Measurements from ENCODE around the gene NAB1. TPM values are rescaled to one million over a fixed set of nuclear protein-coding genes. Genes with fewer than 3 reads are reported as not detected.

The NAB1 gene
- total and polyA plus RNA-seq, 2 experiments from 2014 or later, result 10.4 to 40.2 TPM

DNA sequence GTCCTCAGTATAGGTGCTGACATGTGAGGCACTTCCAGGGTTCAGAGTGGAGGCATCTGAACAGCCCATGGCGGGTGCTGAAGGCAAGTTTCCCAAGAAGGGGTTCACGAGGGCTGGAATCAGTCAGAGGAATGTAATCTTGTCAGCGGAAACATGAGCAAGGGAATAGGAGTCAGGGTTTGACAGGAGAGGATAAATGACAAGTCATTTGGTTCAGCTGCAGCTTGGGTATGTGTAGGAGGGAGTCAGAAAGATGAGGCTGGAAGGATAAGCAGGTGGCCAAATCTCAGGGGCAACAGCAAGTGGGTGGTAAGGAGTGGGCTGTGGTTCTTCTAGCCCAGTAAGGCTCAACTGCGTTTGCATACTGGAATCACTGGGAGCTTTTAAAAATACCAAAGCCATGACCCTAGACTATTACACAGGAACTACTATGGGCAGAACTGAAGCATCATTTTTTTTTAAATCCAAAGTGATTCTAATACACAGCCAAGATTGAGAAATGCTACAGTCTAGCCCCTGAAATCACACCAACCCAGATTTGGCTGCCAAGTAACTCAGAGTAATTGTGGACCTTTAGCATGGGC, 41.8 kb upstream of the NAB1 start:
- peaks cover 19% of the 10 kb centered on the region for H3K9me3 Mint-ChIP-seq
- no peaks in the 10 kb centered on the region for H3K4me1 Mint-ChIP-seq

More for the DNA sequence above, 41.8 kb upstream of the NAB1 start:
- H3K27me3 Mint-ChIP-seq (ENCODE audit: insufficient read depth, low read depth, poor library complexity), result no peaks in the 10 kb centered on the region
- Histone ChIP-seq H3K4me1 (ENCODE audit: insufficient read depth) (no peaks in the 10 kb centered on the region), H3K79me2 (replicated peaks; ENCODE audit: insufficient read depth) (no peaks in the 10 kb centered on the region), H3K27ac (ENCODE audit: low read depth) (no peak overlapping the region), H3F3A (replicated peaks; ENCODE audit: low read depth) (no peaks in the 10 kb centered on the region), H4K20me1 (replicated peaks; ENCODE audit: insufficient read depth) (no peaks in the 10 kb centered on the region), H3K4me3 (no peak overlapping the region), H3K36me3 (ENCODE audit: insufficient read depth) (no peaks in the 10 kb centered on the region), H3K4me2 (no peak overlapping the region), H3K9me2 (ENCODE audit: insufficient read depth) (no peaks in the 10 kb centered on the region), H3K27me3 (ENCODE audit: insufficient read depth) (no peaks in the 10 kb centered on the region), H2AFZ (no peak overlapping the region; the same call in 1 of the 2 replicates)
- peaks cover 9% of the 10 kb centered on the region for H3K36me3 Mint-ChIP-seq (ENCODE audit: low read depth)
- TF ChIP-seq JUNB (IDR thresholded peaks at IDR 0.05; ENCODE audit: unreplicated experiment) (no peak), ETS1 (IDR thresholded peaks at IDR 0.05) (no peak), CTCF (conservative IDR thresholded peaks at IDR 0.05; ENCODE audit: low read depth in 2 of 2) (no peak), CREB1 (CRISPR knock-in tag; IDR thresholded peaks at IDR 0.05; ENCODE audit: low read depth) (no peak), EZH2phosphoT487 (IDR thresholded peaks at IDR 0.05; ENCODE audit: unreplicated experiment) (no peak), EZH2 (IDR thresholded peaks at IDR 0.05; ENCODE audit: low read depth, unreplicated experiment) (no peak)
- TF ChIP-seq, protein P1, sequence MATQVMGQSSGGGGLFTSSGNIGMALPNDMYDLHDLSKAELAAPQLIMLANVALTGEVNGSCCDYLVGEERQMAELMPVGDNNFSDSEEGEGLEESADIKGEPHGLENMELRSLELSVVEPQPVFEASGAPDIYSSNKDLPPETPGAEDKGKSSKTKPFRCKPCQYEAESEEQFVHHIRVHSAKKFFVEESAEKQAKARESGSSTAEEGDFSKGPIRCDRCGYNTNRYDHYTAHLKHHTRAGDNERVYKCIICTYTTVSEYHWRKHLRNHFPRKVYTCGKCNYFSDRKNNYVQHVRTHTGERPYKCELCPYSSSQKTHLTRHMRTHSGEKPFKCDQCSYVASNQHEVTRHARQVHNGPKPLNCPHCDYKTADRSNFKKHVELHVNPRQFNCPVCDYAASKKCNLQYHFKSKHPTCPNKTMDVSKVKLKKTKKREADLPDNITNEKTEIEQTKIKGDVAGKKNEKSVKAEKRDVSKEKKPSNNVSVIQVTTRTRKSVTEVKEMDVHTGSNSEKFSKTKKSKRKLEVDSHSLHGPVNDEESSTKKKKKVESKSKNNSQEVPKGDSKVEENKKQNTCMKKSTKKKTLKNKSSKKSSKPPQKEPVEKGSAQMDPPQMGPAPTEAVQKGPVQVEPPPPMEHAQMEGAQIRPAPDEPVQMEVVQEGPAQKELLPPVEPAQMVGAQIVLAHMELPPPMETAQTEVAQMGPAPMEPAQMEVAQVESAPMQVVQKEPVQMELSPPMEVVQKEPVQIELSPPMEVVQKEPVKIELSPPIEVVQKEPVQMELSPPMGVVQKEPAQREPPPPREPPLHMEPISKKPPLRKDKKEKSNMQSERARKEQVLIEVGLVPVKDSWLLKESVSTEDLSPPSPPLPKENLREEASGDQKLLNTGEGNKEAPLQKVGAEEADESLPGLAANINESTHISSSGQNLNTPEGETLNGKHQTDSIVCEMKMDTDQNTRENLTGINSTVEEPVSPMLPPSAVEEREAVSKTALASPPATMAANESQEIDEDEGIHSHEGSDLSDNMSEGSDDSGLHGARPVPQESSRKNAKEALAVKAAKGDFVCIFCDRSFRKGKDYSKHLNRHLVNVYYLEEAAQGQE (IDR thresholded peaks at IDR 0.05; ENCODE audit: unreplicated experiment), result no peak
- no peak overlapping the region for H3K4me3 Mint-ChIP-seq
- H3K27ac Mint-ChIP-seq, result no peak overlapping the region; the same call in 1 of the 2 replicates
- DNase-seq (ENCODE audit: low spot score), result no peak
- ATAC-seq, result no peak

All from GM23338 (cell line).